Stomach (tissue), 4 donors: ENCODE measurements around the gene ITPRID1.

Source experiments
- EP300 ChIP-seq: sonication (generic); formaldehyde crosslinking; IDR thresholded peaks from one replicate; pipeline ENCODE4 v1.6.1; 2017; ENCODE audit warnings: antibody characterized with exemption
- POLR2A ChIP-seq, 4 donors: fragments of 450-650 bp; IDR thresholded peaks; one replicate each; pipeline ENCODE4 v1.6.1; 2016; ENCODE audit warnings: antibody characterized with exemption in 4 of 4, control low read depth in 2 of 4, mild to moderate bottlenecking in 1 of 4, moderate library complexity in 1 of 4
- TF ChIP-seq, protein P1 (sequence below), 7 experiments: fragments of 450-650 bp in 4 of 7; fragments of 200-600 bp in 3 of 7; sonication (generic) in 3 of 7; IDR thresholded peaks; one replicate each; pipeline ENCODE4 v1.5.1; 2016 to 2019; ENCODE audit warnings: antibody characterized with exemption in 7 of 7, control low read depth in 2 of 7, mild to moderate bottlenecking in 1 of 7

DNA sequence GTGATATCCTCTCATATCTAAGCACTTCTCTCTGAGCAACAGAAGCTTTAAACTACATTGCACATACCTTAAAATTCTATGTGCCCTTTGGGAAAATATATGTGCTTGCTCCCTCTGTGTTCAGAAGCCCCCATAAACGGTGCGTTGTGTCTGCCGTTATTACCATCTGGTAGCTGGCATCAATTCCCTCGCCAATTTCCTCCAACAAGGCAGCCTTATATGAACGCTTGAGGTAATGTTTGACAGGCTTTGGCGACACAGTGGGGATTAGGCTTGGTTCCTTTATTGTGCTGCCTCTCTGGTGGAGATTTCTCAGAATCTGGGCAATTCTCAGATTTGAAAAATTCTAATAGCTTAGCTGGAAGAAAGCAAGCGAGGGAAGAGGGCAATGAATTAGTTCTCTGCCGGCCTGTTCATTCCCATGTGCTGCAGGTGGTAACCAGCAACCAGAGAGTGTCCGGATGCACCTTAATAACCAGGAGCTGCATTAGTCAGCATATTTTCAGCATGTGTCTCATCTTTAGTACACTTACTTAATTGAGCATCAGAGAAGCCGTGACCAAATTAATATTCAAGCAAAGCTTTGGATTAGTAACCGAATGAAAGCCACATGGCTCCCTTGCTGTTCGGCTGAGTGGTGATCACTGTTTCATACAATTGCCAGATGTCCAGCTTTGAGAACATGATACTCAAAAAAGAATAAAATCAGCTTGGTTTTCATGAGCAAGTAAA lies 165.8 kb downstream of the ITPRID1 start:
- TF ChIP-seq, protein P1, sequence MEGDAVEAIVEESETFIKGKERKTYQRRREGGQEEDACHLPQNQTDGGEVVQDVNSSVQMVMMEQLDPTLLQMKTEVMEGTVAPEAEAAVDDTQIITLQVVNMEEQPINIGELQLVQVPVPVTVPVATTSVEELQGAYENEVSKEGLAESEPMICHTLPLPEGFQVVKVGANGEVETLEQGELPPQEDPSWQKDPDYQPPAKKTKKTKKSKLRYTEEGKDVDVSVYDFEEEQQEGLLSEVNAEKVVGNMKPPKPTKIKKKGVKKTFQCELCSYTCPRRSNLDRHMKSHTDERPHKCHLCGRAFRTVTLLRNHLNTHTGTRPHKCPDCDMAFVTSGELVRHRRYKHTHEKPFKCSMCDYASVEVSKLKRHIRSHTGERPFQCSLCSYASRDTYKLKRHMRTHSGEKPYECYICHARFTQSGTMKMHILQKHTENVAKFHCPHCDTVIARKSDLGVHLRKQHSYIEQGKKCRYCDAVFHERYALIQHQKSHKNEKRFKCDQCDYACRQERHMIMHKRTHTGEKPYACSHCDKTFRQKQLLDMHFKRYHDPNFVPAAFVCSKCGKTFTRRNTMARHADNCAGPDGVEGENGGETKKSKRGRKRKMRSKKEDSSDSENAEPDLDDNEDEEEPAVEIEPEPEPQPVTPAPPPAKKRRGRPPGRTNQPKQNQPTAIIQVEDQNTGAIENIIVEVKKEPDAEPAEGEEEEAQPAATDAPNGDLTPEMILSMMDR (IDR thresholded peaks at IDR 0.05) = no peak
- TF ChIP-seq EP300 = no peak
- no peak for TF ChIP-seq POLR2A (IDR thresholded peaks at IDR 0.05)
